ENCODE results near the gene MIOS. TPM values are rescaled to one million over a fixed set of nuclear protein-coding genes. Genes with fewer than 3 reads are reported as not detected.

The MIOS gene
- total RNA-seq, 6 experiments from 2014 or later = 30.2 to 39.0 (median 35.1) TPM

DNA sequence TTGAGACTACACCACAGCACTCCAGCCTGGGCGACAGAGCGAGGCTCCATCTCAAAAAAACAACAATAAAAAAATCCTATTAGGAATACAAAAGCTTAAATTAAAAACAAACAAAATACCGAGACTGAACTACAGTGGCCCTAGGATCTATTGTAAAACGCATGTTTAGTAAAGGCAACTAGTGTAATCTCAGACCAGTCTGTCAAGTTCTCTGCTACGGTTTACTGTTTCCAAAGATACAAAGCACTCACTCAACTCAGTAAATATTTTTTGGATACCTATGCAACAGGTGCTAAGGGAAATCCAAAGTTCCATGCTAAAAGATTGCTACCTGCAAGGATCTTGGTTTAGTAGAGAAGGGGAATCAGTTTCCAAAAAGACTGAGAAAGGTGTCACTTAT is 3.4 kb upstream of the MIOS start:
- Mint-ChIP-seq H3K4me3 (no peak overlapping the region), H3K4me1 (ENCODE audit: low read depth) (peaks cover 7% of the 10 kb centered on the region), H3K9me3 (peaks cover 22% of the 10 kb centered on the region)

DNA sequence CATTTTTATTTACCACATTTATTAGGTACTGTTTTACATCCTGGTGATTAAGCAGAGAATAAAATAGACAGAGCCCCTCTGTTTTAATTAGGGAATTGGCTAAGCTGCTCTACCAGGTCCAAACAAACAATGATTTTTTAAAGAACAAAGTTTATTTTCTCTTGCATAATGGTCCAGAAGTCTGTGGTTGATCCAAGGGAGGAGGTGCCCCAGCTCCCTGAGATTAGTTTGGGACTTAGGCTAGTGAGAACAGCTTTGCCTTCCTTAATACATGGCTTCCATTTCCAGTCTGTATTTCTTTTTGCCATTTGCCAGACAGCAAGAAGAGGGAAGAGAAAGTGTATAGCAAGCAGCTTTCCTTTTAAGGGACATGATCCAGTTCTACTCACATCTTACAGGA is 2.9 kb upstream of the MIOS start:
- Mint-ChIP-seq H3K36me3 (ENCODE audit: low read depth) (peaks cover 21% of the 10 kb centered on the region), H3K4me3 (no peak overlapping the region), H3K4me1 (ENCODE audit: low read depth) (peaks cover 12% of the 10 kb centered on the region), H3K9me3 (peaks cover 17% of the 10 kb centered on the region), H3K27me3 (ENCODE audit: insufficient read depth) (no peaks in the 10 kb centered on the region), H3K27ac (no peak overlapping the region)
- TF ChIP-seq CTCF (IDR thresholded peaks at IDR 0.05) = no peak
- no peak for DNase-seq

More for the DNA sequence above, 3.4 kb upstream of the MIOS start:
- no peaks in the 10 kb centered on the region for H3K27me3 Mint-ChIP-seq (ENCODE audit: insufficient read depth)
- H3K36me3 Mint-ChIP-seq (ENCODE audit: low read depth) = peaks cover 22% of the 10 kb centered on the region
- TF ChIP-seq CTCF (IDR thresholded peaks at IDR 0.05) = no peak
- no peak for DNase-seq
- H3K27ac Mint-ChIP-seq = no peak overlapping the region

DNA sequence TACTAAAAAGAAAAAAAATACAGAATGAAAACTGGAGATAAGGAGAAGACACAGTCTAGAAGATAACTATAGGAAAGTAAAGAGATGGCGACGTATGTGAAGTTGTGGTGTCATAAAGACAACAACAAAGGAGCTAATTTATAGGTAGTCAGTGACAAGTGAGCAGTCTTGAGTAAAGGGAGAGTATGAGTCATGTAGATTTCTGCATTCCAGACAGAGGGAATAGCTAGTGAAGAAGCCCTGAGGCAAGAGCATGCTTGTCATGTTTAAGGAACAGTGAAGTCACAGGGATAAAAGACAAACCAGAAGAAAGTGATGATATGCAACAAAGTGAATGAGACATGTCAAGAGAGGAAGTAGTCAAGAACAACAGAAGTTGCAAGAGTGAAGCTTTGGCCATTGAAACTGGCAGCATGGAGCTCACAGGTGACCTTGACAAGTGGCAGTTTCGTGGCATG is 2.3 kb upstream of the MIOS start:
- Mint-ChIP-seq H3K4me1 (ENCODE audit: low read depth) (peaks cover 18% of the 10 kb centered on the region), H3K9me3 (peaks cover 11% of the 10 kb centered on the region), H3K4me3 (no peak overlapping the region), H3K27ac (no peak overlapping the region), H3K27me3 (ENCODE audit: insufficient read depth) (no peaks in the 10 kb centered on the region), H3K36me3 (ENCODE audit: low read depth) (peaks cover 21% of the 10 kb centered on the region)
- TF ChIP-seq CTCF (IDR thresholded peaks at IDR 0.05) = no peak
- DNase-seq = peak; percentile 91

DNA sequence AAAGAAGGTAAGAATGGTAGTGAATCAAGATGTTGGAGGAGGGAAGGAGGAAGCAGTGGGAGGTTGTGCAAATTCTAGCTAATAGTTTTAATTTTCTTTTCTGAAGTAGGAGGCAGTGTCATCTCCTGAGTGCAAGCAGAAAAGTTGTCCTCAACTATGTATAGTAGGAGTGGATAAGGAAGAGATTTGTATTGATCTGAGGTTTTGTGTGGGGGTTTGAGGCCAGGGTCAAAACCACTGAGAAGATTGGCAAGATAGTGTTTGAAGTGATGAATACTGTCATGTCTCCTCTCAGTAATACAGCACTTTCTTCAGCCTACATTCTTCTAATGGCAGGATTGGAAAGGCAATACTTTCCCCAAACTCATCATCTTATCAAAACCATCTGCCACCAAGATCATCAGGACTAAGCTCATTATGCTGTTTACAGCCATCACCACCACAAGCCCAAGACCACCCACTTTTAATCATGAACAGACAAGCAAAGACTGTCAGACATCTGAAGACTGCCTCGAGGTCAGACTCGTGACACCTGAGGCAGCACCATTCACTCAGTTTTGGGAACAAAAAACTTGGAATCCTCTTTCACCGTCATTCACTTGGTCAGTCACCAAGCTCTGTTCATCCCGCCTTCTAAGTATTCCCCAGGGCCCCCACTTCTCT is 1.5 kb upstream of the MIOS start:
- Mint-ChIP-seq H3K9me3 (peaks cover 3% of the 10 kb centered on the region), H3K36me3 (ENCODE audit: low read depth) (peaks cover 21% of the 10 kb centered on the region), H3K27me3 (ENCODE audit: insufficient read depth) (no peaks in the 10 kb centered on the region), H3K27ac (no peak overlapping the region), H3K4me1 (ENCODE audit: low read depth) (peaks cover 26% of the 10 kb centered on the region), H3K4me3 (no peak overlapping the region)
- DNase-seq = no peak
- no peak for TF ChIP-seq CTCF (IDR thresholded peaks at IDR 0.05)

- Mint-ChIP-seq H3K4me3 (no peak overlapping the region), H3K9me3 (no peaks in the 10 kb centered on the region; the same call in 1 of the 2 replicates), H3K27me3 (ENCODE audit: insufficient read depth) (no peaks in the 10 kb centered on the region), H3K36me3 (ENCODE audit: low read depth) (peaks cover 25% of the 10 kb centered on the region), H3K27ac (no peak overlapping the region), H3K4me1 (ENCODE audit: low read depth) (peaks cover 29% of the 10 kb centered on the region)
- TF ChIP-seq CTCF (IDR thresholded peaks at IDR 0.05) = no peak
- DNase-seq = no peak
These were observed 686 bp upstream of the MIOS start for GRCh38 chr7:7565746-7566650.
